Measurements from ENCODE around the gene NCOA7.

DNA sequence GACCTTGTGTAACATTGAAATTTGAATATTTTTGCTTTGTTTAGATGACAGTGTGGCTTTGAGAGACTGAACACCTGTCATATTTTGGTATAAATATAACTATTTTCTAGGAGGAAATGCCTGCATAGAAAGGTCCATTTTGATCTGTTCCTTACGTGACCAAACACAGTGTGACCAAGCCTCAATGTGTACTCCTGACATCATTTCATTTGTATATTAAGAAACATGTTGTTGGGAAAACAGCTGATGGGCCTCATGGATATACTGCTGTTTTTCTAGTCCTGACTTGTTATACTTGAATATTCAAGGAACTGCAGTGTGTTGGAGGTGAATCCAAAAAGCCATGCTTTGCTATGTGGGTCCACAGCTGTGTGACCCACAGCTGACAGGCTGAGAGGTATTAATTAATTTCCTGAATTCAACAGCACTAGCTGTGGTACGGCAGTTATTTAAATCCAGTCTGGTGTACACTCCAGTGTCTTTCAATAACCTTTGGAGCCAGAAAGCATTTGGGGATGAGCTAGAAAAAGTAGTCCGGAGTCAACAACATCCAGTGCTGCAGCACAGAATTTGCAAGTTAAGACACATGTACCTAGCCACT lies 18.9 kb downstream of the NCOA7 start:
- TF ChIP-seq, protein P1, sequence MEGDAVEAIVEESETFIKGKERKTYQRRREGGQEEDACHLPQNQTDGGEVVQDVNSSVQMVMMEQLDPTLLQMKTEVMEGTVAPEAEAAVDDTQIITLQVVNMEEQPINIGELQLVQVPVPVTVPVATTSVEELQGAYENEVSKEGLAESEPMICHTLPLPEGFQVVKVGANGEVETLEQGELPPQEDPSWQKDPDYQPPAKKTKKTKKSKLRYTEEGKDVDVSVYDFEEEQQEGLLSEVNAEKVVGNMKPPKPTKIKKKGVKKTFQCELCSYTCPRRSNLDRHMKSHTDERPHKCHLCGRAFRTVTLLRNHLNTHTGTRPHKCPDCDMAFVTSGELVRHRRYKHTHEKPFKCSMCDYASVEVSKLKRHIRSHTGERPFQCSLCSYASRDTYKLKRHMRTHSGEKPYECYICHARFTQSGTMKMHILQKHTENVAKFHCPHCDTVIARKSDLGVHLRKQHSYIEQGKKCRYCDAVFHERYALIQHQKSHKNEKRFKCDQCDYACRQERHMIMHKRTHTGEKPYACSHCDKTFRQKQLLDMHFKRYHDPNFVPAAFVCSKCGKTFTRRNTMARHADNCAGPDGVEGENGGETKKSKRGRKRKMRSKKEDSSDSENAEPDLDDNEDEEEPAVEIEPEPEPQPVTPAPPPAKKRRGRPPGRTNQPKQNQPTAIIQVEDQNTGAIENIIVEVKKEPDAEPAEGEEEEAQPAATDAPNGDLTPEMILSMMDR (IDR thresholded peaks at IDR 0.05; ENCODE audit: low read depth, low read length, poor library complexity, severe bottlenecking) = no peak
- TF ChIP-seq EZH2phosphoT487 (IDR thresholded peaks at IDR 0.05; ENCODE audit: borderline replicate concordance, low read length) = no peak
